ENCODE results near the gene CTNND2.

Gene CTNND2

DNA sequence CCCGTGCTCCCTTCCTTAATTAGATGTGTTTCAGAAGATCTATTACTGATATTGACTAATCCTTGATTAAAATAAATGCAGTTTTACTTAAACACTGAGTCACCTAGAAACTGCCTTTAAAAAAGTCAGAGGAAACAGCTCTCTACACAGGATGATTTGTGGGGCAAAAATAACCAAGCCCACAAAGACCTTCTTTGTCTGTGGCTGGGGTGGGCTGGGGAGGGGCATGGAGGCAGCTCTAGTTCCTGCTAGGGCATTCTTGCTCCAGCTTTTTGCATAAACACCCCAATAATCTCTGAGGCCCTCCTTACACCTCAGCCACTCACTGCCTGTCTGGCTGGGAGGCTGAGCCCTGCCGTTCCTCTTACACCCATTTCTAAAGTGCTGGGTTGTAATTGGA lies 915.6 kb downstream of the CTNND2 start:
- Histone ChIP-seq H3K4me3 (ENCODE audit: low read depth in 1 of 2, low read length in 2 of 2) (no peak overlapping the region), H3K27me3 (ENCODE audit: low read depth, low read length) (no peaks in the 10 kb centered on the region), H3K27ac (ENCODE audit: low read length) (no peak overlapping the region), H3K9me3 (ENCODE audit: control insufficient read depth in 1 of 2, low read length in 2 of 2) (no peaks in the 10 kb centered on the region), H3K4me1 (ENCODE audit: control insufficient read depth in 1 of 2, insufficient read depth in 2 of 2, low read length in 2 of 2) (no peaks in the 10 kb centered on the region), H3K36me3 (ENCODE audit: control insufficient read depth in 1 of 2, insufficient read depth in 2 of 2, low read length in 2 of 2) (no peaks in the 10 kb centered on the region)

DNA sequence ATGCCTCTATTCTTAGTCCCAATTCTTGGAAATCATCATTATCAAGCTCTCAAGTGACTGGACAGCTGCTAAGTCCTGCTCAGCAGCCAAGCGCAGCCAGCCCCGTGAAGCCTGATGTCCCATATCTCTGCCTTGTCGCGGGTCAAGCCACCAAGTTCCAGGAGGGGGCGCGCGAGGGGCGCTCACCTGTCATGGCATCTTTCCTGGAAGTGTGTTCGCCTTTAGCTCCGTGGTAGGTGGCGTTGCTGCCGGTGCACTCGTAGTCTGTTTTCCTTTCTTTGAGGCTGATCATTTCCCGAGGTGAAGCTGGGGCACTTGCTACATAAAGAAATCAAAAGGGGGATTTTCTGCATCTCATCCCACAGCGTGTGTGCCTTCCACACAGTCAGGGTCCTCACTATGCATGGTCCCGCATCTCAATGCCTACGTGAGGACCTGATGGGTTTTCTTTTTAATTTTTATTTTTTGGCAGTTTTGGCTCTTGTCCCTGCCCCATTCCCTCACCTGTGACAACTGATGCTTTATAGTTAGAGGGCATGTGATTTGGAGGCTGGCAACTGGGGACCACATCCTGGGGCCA lies 916.2 kb downstream of the CTNND2 start:
- no peaks in the 10 kb centered on the region for H3K9me3 ChIP-seq (ENCODE audit: control insufficient read depth in 1 of 2, low read length in 2 of 2)
- no peak overlapping the region for H3K27ac ChIP-seq (ENCODE audit: low read length)
- no peaks in the 10 kb centered on the region for H3K4me1 ChIP-seq (ENCODE audit: control insufficient read depth in 1 of 2, insufficient read depth in 2 of 2, low read length in 2 of 2)
- H3K27me3 ChIP-seq (ENCODE audit: low read depth, low read length) = no peaks in the 10 kb centered on the region
- no peaks in the 10 kb centered on the region for H3K36me3 ChIP-seq (ENCODE audit: control insufficient read depth in 1 of 2, insufficient read depth in 2 of 2, low read length in 2 of 2)
- H3K4me3 ChIP-seq (ENCODE audit: low read depth in 1 of 2, low read length in 2 of 2) = no peak overlapping the region

GRCh38 chr5:10987276-10987924 lies 916.8 kb downstream of the CTNND2 start:
- Histone ChIP-seq H3K27ac (ENCODE audit: low read length) (no peak overlapping the region), H3K4me3 (ENCODE audit: low read depth in 1 of 2, low read length in 2 of 2) (no peak overlapping the region), H3K9me3 (ENCODE audit: control insufficient read depth in 1 of 2, low read length in 2 of 2) (no peaks in the 10 kb centered on the region), H3K27me3 (ENCODE audit: low read depth, low read length) (no peaks in the 10 kb centered on the region), H3K4me1 (ENCODE audit: control insufficient read depth in 1 of 2, insufficient read depth in 2 of 2, low read length in 2 of 2) (no peaks in the 10 kb centered on the region), H3K36me3 (ENCODE audit: control insufficient read depth in 1 of 2, insufficient read depth in 2 of 2, low read length in 2 of 2) (no peaks in the 10 kb centered on the region)

DNA sequence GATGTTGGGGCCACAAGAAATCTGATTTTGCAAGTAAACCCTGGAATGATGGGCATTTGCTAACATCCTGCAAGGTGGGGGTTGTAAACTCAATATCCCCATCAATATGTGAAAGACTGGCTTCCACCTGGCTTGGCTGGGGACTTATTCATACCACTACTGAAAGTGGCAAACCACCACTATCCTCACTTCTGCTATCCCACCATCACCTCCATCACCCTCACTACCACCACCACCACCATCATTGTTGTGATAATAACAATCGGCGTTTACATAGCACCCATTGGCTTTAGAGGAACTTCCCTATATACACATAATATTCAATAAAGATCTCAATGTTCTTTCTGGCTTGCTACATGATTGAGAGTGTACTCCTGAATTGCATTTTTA lies 918.5 kb downstream of the CTNND2 start:
- no peaks in the 10 kb centered on the region for H3K9me3 ChIP-seq (ENCODE audit: control insufficient read depth in 1 of 2, low read length in 2 of 2)
- no peak overlapping the region for H3K4me3 ChIP-seq (ENCODE audit: low read depth in 1 of 2, low read length in 2 of 2)
- H3K27ac ChIP-seq (ENCODE audit: low read length) = no peak overlapping the region
- no peaks in the 10 kb centered on the region for H3K4me1 ChIP-seq (ENCODE audit: control insufficient read depth in 1 of 2, insufficient read depth in 2 of 2, low read length in 2 of 2)
- no peaks in the 10 kb centered on the region for H3K36me3 ChIP-seq (ENCODE audit: control insufficient read depth in 1 of 2, insufficient read depth in 2 of 2, low read length in 2 of 2)
- no peaks in the 10 kb centered on the region for H3K27me3 ChIP-seq (ENCODE audit: low read depth, low read length)

GRCh38 chr5:10985091-10985720 lies 919.0 kb downstream of the CTNND2 start:
- no peaks in the 10 kb centered on the region for H3K36me3 ChIP-seq (ENCODE audit: control insufficient read depth in 1 of 2, insufficient read depth in 2 of 2, low read length in 2 of 2)
- H3K9me3 ChIP-seq (ENCODE audit: control insufficient read depth in 1 of 2, low read length in 2 of 2) = no peaks in the 10 kb centered on the region
- H3K27me3 ChIP-seq (ENCODE audit: low read depth, low read length) = no peaks in the 10 kb centered on the region
- no peak overlapping the region for H3K4me3 ChIP-seq (ENCODE audit: low read depth in 1 of 2, low read length in 2 of 2)
- no peak overlapping the region for H3K27ac ChIP-seq (ENCODE audit: low read length)
- no peaks in the 10 kb centered on the region for H3K4me1 ChIP-seq (ENCODE audit: control insufficient read depth in 1 of 2, insufficient read depth in 2 of 2, low read length in 2 of 2)

- Histone ChIP-seq H3K36me3 (ENCODE audit: control insufficient read depth in 1 of 2, insufficient read depth in 2 of 2, low read length in 2 of 2) (no peaks in the 10 kb centered on the region), H3K4me1 (ENCODE audit: control insufficient read depth in 1 of 2, insufficient read depth in 2 of 2, low read length in 2 of 2) (no peaks in the 10 kb centered on the region), H3K27me3 (ENCODE audit: low read depth, low read length) (no peaks in the 10 kb centered on the region), H3K9me3 (ENCODE audit: control insufficient read depth in 1 of 2, low read length in 2 of 2) (no peaks in the 10 kb centered on the region), H3K27ac (ENCODE audit: low read length) (no peak overlapping the region), H3K4me3 (ENCODE audit: low read depth in 1 of 2, low read length in 2 of 2) (no peak overlapping the region)
Measured at GRCh38 chr5:10984021-10984715, 920.1 kb downstream of the CTNND2 start.

GRCh38 chr5:10982626-10983025 lies 921.6 kb downstream of the CTNND2 start:
- no peaks in the 10 kb centered on the region for H3K36me3 ChIP-seq (ENCODE audit: control insufficient read depth in 1 of 2, insufficient read depth in 2 of 2, low read length in 2 of 2)
- H3K27me3 ChIP-seq (ENCODE audit: low read depth, low read length) = no peaks in the 10 kb centered on the region
- H3K4me3 ChIP-seq (ENCODE audit: low read depth in 1 of 2, low read length in 2 of 2) = no peak overlapping the region
- no peak overlapping the region for H3K27ac ChIP-seq (ENCODE audit: low read length)
- H3K9me3 ChIP-seq (ENCODE audit: control insufficient read depth in 1 of 2, low read length in 2 of 2) = no peaks in the 10 kb centered on the region
- H3K4me1 ChIP-seq (ENCODE audit: control insufficient read depth in 1 of 2, insufficient read depth in 2 of 2, low read length in 2 of 2) = no peaks in the 10 kb centered on the region

DNA sequence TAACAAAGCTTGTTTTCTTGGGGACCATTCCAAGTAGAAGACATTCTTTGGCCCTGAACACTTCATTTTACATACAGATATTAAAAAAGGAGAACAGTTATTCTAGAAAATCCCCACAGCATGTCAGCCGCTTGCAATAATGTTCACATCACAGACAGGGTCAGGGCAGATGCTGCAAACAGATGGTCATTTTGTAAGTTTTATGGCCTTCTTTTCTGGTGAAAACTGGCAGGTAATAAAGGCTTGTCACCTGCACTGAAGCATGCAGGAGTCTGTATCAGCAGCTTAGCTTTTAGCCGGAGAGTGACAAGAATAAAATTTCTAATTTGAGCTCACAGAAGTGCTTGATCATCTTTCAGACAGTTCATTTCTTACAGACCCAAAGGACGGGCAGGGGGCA lies 922.3 kb downstream of the CTNND2 start:
- H3K4me3 ChIP-seq (ENCODE audit: low read depth in 1 of 2, low read length in 2 of 2) = no peak overlapping the region
- H3K36me3 ChIP-seq (ENCODE audit: control insufficient read depth in 1 of 2, insufficient read depth in 2 of 2, low read length in 2 of 2) = no peaks in the 10 kb centered on the region
- no peaks in the 10 kb centered on the region for H3K27me3 ChIP-seq (ENCODE audit: low read depth, low read length)
- H3K4me1 ChIP-seq (ENCODE audit: control insufficient read depth in 1 of 2, insufficient read depth in 2 of 2, low read length in 2 of 2) = no peaks in the 10 kb centered on the region
- H3K9me3 ChIP-seq (ENCODE audit: control insufficient read depth in 1 of 2, low read length in 2 of 2) = no peaks in the 10 kb centered on the region
- H3K27ac ChIP-seq (ENCODE audit: low read length) = no peak overlapping the region

- H3K27ac ChIP-seq (ENCODE audit: low read length) = no peak overlapping the region
- no peak overlapping the region for H3K4me3 ChIP-seq (ENCODE audit: low read depth in 1 of 2, low read length in 2 of 2)
- no peaks in the 10 kb centered on the region for H3K4me1 ChIP-seq (ENCODE audit: control insufficient read depth in 1 of 2, insufficient read depth in 2 of 2, low read length in 2 of 2)
- no peaks in the 10 kb centered on the region for H3K27me3 ChIP-seq (ENCODE audit: low read depth, low read length)
- no peaks in the 10 kb centered on the region for H3K9me3 ChIP-seq (ENCODE audit: control insufficient read depth in 1 of 2, low read length in 2 of 2)
- no peaks in the 10 kb centered on the region for H3K36me3 ChIP-seq (ENCODE audit: control insufficient read depth in 1 of 2, insufficient read depth in 2 of 2, low read length in 2 of 2)
Measured at GRCh38 chr5:10977011-10977410, 927.2 kb downstream of the CTNND2 start.

- no peaks in the 10 kb centered on the region for H3K4me1 ChIP-seq (ENCODE audit: control insufficient read depth in 1 of 2, insufficient read depth in 2 of 2, low read length in 2 of 2)
- no peaks in the 10 kb centered on the region for H3K36me3 ChIP-seq (ENCODE audit: control insufficient read depth in 1 of 2, insufficient read depth in 2 of 2, low read length in 2 of 2)
Measured at GRCh38 chr5:10975945-10976344, 928.3 kb downstream of the CTNND2 start.

DNA sequence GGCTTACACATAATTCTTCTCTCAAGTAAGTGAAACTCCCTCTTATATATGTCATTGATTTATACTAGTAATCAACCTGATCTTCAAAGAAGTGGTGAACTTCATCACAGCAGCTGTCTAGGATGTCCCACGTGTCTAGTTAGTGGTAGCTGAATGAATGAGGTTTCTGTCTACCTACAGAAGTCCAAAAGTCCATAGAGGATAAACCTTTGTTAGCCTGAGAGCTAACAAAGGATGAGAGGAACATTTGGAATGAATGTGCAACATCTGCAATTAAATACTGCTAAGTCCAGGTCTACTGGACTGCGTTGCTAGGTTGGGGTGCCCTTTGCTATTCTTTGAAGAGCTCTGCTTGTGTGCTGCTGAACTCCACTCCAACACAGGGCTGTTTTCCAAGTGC lies 929.4 kb downstream of the CTNND2 start:
- no peak overlapping the region for H3K4me3 ChIP-seq (ENCODE audit: low read depth in 1 of 2, low read length in 2 of 2)
- no peak overlapping the region for H3K27ac ChIP-seq (ENCODE audit: low read length)
- H3K27me3 ChIP-seq (ENCODE audit: low read depth, low read length) = no peaks in the 10 kb centered on the region
- H3K36me3 ChIP-seq (ENCODE audit: control insufficient read depth in 1 of 2, insufficient read depth in 2 of 2, low read length in 2 of 2) = no peaks in the 10 kb centered on the region
- H3K9me3 ChIP-seq (ENCODE audit: control insufficient read depth in 1 of 2, low read length in 2 of 2) = no peaks in the 10 kb centered on the region
- no peaks in the 10 kb centered on the region for H3K4me1 ChIP-seq (ENCODE audit: control insufficient read depth in 1 of 2, insufficient read depth in 2 of 2, low read length in 2 of 2)

More at GRCh38 chr5:10975945-10976344, 928.3 kb downstream of the CTNND2 start:
- no peaks in the 10 kb centered on the region for H3K9me3 ChIP-seq (ENCODE audit: control insufficient read depth in 1 of 2, low read length in 2 of 2)
- H3K4me3 ChIP-seq (ENCODE audit: low read depth in 1 of 2, low read length in 2 of 2) = no peak overlapping the region
- H3K27me3 ChIP-seq (ENCODE audit: low read depth, low read length) = no peaks in the 10 kb centered on the region
- H3K27ac ChIP-seq (ENCODE audit: low read length) = no peak overlapping the region

Data from muscle layer of duodenum (tissue), 2 donors.